Measurements from ENCODE around the gene CACNA1A.
"Not testable (repeated sequence)": the region's sequence is repeated elsewhere in the genome, so short reads cannot be mapped to it uniquely, and the experiment has no call there.

DNA sequence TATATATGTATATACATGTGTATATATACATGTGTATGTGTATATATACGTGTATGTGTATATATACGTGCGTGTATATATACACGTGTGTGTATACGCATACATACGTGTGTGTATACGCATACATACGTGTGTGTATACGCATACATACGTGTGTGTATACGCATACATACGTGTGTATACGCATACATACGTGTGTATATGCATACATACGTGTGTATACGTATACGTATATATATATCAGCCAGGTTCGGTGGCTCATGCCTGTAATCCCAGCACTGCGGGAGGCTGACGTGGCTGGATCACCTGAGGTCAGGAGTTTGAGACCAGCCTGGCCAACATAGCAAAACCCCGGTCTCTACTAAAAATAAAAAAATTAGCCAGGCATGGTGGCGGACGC lies 321.4 kb downstream of the CACNA1A start:
- TF ChIP-seq, protein P1, sequence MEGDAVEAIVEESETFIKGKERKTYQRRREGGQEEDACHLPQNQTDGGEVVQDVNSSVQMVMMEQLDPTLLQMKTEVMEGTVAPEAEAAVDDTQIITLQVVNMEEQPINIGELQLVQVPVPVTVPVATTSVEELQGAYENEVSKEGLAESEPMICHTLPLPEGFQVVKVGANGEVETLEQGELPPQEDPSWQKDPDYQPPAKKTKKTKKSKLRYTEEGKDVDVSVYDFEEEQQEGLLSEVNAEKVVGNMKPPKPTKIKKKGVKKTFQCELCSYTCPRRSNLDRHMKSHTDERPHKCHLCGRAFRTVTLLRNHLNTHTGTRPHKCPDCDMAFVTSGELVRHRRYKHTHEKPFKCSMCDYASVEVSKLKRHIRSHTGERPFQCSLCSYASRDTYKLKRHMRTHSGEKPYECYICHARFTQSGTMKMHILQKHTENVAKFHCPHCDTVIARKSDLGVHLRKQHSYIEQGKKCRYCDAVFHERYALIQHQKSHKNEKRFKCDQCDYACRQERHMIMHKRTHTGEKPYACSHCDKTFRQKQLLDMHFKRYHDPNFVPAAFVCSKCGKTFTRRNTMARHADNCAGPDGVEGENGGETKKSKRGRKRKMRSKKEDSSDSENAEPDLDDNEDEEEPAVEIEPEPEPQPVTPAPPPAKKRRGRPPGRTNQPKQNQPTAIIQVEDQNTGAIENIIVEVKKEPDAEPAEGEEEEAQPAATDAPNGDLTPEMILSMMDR (IDR thresholded peaks at IDR 0.05), result not testable (repeated sequence)
- not testable (repeated sequence) for TF ChIP-seq POLR2A (IDR thresholded peaks at IDR 0.05)

Data from heart left ventricle (tissue), 13 donors.